ENCODE data around the gene SPPL2A. TPM values are rescaled to one million over a fixed set of nuclear protein-coding genes. Genes with fewer than 3 reads are reported as not detected.

The SPPL2A gene
- total RNA-seq, 1 experiment from 2014 or later = 61.0 TPM

DNA sequence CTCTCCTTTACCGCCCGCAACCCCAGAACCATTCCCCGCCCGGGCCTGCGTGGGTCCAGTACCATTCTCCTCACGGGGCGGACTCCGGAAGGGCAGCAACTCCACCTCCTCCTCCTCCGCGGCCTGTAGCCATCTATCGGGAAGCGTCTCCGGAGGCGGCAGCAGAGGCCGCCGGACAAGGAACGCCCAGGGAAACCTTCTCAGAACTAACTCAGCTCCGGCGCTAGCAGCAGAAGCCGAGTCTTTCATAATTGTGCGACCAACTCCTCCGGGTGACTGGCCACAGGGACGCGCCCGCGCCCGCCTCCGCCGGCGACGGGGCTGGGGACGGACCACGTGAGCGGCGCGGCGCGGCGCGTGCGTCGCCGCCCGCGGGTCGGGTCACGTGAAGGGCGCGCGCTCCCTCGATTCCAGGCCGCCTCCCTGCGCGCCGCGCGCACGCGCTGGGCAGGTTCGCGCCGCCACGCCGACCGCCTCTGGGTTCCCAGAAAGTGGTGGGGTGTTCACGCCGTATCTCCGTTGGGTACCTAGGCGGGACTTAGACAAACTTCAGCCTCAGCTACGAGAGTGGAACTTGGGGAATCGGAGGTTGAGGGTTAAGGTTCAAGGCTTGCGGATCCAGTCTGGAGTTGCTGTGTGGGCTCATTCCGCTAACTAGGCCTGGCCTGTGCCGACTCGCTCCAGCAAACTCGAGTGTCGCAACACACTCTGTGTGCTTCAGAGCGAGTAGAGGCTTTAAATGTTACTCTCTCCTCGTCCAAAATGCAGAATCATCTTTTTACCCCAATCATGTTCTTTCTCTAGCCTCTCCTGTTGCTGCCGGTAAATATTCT, 78.8 kb downstream of the SPPL2A start, which contains the start of gene TRPM7:
TSS of gene TRPM7 (minus strand) at position 329 of the 833 bp plus-strand sequence. CDS start at position 65, 264 bp downstream.
- Histone ChIP-seq H3K79me2 (ENCODE audit: insufficient read depth, low read length) (peaks cover 48% of the 10 kb centered on the region), H3K4me2 (ENCODE audit: low read length) (peak within 1 kb of the TSS; percentile 71), H3K27ac (ENCODE audit: low read depth, low read length) (peak within 1 kb of the TSS; percentile 97), H4K20me1 (ENCODE audit: insufficient read depth) (no peaks in the 10 kb centered on the region), H3K36me3 (ENCODE audit: control insufficient read depth in 1 of 2, insufficient read depth in 2 of 2, low read length in 2 of 2) (peaks cover 3 to 5% of the 10 kb centered on the region in 2 experiments; a peak in 1 of 4 replicates), H3K4me3 (replicated peaks in 1 of 2; ENCODE audit: low read depth in 1 of 2, low read length in 2 of 2) (peak within 1 kb of the TSS; percentile 93 to 96), H3K9me3 (ENCODE audit: control insufficient read depth in 1 of 2, insufficient read depth in 1 of 2, low read depth in 1 of 2, low read length in 2 of 2) (no peaks in the 10 kb centered on the region), H2AFZ (ENCODE audit: low read depth, low read length, poor library complexity, severe bottlenecking) (peak within 1 kb of the TSS; percentile 57), H3K4me1 (ENCODE audit: control insufficient read depth in 1 of 2, insufficient read depth in 2 of 2, low read length in 2 of 2) (peaks cover 5 to 22% of the 10 kb centered on the region in 2 experiments; a peak in 2 of 4 replicates), H3K9me2 (ENCODE audit: insufficient read depth) (no peaks in the 10 kb centered on the region), H3K27me3 (ENCODE audit: insufficient read depth, low read length) (no peaks in the 10 kb centered on the region), H3K9ac (ENCODE audit: low read length) (peak within 1 kb of the TSS; percentile 90)
- peak; percentile 65 for DNase-seq (ENCODE audit: low read depth, low spot score)
- POLR2A ChIA-PET = no interaction called here
- intact Hi-C loops (cut with micrococcal nuclease) = no loop called here
- CTCF ChIA-PET = interaction anchor here (1.0 kb wide), 1 partner anchor 190 kb away, joined by 3 read pairs; no protein-coding TSS in a partner anchor
- ATAC-seq = peak; percentile 91
- RAD21 ChIA-PET (ENCODE audit: low non-redundant PET in 1 of 2, low total read pairs in 2 of 2, uncharacterized antibody in 2 of 2, unreplicated experiment in 2 of 2) = interaction anchor here in 1 of 2 experiments (0.5 kb wide), 1 partner anchor 200 kb away, joined by 3 read pairs; no protein-coding TSS in a partner anchor
- no TSS peak for BruUV-seq (replicated peaks)
- TF ChIP-seq REST (IDR thresholded peaks at IDR 0.05; ENCODE audit: low read depth) = no peak
- no peak for TF ChIP-seq ATF3 (IDR thresholded peaks at IDR 0.05)
- no peak for TF ChIP-seq RAD21 (IDR thresholded peaks at IDR 0.05; ENCODE audit: low read depth)
- TF ChIP-seq ZFX (IDR thresholded peaks at IDR 0.05) = peak; percentile 95
- no peak for TF ChIP-seq SP1 (IDR thresholded peaks at IDR 0.05; ENCODE audit: low read depth)
- no peak for TF ChIP-seq SRF (IDR thresholded peaks at IDR 0.05; ENCODE audit: low read depth)
- TF ChIP-seq ZNF274 (IDR thresholded peaks at IDR 0.05; ENCODE audit: low read depth, low read length) = no peak
- TF ChIP-seq, protein P1, sequence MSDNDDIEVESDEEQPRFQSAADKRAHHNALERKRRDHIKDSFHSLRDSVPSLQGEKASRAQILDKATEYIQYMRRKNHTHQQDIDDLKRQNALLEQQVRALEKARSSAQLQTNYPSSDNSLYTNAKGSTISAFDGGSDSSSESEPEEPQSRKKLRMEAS (IDR thresholded peaks at IDR 0.05) = peak; percentile 88
- TF ChIP-seq FOSL1 (IDR thresholded peaks at IDR 0.05; ENCODE audit: low read depth) = no peak
- TF ChIP-seq ELF1 (IDR thresholded peaks at IDR 0.05; ENCODE audit: borderline replicate concordance, low read depth) = no peak
- no peak for TF ChIP-seq EZH2phosphoT487 (IDR thresholded peaks at IDR 0.05; ENCODE audit: borderline replicate concordance)
- peak; percentile 65; the same call in 1 of the 2 replicates for TF ChIP-seq SIN3A (IDR thresholded peaks at IDR 0.05; ENCODE audit: low read depth)
- no peak for TF ChIP-seq ZBTB33 (IDR thresholded peaks at IDR 0.05; ENCODE audit: extremely low read depth, insufficient replicate concordance, low read length)
- TF ChIP-seq YY1 (IDR thresholded peaks at IDR 0.05; ENCODE audit: extremely low read depth, insufficient replicate concordance, low read depth, low read length) = peak; percentile 4
- TF ChIP-seq CBX3 (IDR thresholded peaks at IDR 0.05; ENCODE audit: low read depth) = no peak; the same call in 1 of the 2 replicates
- TF ChIP-seq TCF7L2 (IDR thresholded peaks at IDR 0.05; ENCODE audit: borderline replicate concordance, extremely low read depth, insufficient read depth, insufficient read length) = peak; percentile 50
- TF ChIP-seq EZH2 (IDR thresholded peaks at IDR 0.05) = no peak
- TF ChIP-seq, protein P2, sequence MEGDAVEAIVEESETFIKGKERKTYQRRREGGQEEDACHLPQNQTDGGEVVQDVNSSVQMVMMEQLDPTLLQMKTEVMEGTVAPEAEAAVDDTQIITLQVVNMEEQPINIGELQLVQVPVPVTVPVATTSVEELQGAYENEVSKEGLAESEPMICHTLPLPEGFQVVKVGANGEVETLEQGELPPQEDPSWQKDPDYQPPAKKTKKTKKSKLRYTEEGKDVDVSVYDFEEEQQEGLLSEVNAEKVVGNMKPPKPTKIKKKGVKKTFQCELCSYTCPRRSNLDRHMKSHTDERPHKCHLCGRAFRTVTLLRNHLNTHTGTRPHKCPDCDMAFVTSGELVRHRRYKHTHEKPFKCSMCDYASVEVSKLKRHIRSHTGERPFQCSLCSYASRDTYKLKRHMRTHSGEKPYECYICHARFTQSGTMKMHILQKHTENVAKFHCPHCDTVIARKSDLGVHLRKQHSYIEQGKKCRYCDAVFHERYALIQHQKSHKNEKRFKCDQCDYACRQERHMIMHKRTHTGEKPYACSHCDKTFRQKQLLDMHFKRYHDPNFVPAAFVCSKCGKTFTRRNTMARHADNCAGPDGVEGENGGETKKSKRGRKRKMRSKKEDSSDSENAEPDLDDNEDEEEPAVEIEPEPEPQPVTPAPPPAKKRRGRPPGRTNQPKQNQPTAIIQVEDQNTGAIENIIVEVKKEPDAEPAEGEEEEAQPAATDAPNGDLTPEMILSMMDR (IDR thresholded peaks at IDR 0.05 in 2 of 3, conservative IDR thresholded peaks at IDR 0.05 in 1 of 3; ENCODE audit: borderline replicate concordance in 1 of 3, insufficient read depth in 1 of 3, low read depth in 2 of 3, low read length in 2 of 3) = no peak

All from HCT116 (cell line).